ENCODE measurements around the gene TBC1D19. TPM values are rescaled to one million over a fixed set of nuclear protein-coding genes. Genes with fewer than 3 reads are reported as not detected.

TBC1D19 gene
- total and polyA plus RNA-seq, 9 of the 15 experiments (the other 6 are each of a cell fraction or from before 2014, with no cell fraction given) = 0.73 to 5.6 (median 3.7) TPM

DNA sequence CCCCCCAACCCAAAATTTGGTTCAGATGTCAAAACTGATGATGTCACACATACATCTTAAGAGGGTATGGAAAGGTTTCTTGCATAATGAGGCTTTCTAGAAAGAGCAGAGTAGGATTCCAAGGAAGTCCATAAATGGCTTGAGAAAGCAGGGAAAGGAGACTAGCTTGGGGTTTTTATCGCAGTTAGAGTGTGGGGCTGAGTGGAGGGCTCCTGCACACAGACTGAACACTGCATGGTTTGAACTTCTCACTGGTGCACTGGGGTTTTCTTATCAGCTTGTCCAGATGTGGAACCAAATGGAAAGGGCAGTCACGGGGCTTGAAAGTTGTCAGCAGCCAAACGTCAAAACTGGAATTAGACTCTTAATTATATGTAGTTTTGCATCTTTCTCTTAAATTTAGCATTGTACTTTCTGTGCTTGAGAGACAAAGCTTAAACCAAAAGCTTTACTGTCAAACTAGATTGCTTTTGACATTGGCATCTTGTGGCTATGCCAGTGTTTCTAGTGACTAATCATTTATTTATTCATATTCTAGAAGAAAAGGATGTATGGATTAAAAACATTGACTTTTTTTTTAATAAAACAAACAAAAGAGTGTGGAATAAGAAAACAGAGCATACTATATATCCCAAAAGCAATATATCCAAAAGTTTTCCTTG is 198.4 kb downstream of the TBC1D19 start (continued):
- TF ChIP-seq CHCHD3 (CRISPR knock-in tag; IDR thresholded peaks at IDR 0.05) = no peak
- TF ChIP-seq, protein P1, sequence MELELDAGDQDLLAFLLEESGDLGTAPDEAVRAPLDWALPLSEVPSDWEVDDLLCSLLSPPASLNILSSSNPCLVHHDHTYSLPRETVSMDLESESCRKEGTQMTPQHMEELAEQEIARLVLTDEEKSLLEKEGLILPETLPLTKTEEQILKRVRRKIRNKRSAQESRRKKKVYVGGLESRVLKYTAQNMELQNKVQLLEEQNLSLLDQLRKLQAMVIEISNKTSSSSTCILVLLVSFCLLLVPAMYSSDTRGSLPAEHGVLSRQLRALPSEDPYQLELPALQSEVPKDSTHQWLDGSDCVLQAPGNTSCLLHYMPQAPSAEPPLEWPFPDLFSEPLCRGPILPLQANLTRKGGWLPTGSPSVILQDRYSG (tag; conservative IDR thresholded peaks at IDR 0.05; ENCODE audit: low read depth) = no peak
- TF ChIP-seq, protein P2, sequence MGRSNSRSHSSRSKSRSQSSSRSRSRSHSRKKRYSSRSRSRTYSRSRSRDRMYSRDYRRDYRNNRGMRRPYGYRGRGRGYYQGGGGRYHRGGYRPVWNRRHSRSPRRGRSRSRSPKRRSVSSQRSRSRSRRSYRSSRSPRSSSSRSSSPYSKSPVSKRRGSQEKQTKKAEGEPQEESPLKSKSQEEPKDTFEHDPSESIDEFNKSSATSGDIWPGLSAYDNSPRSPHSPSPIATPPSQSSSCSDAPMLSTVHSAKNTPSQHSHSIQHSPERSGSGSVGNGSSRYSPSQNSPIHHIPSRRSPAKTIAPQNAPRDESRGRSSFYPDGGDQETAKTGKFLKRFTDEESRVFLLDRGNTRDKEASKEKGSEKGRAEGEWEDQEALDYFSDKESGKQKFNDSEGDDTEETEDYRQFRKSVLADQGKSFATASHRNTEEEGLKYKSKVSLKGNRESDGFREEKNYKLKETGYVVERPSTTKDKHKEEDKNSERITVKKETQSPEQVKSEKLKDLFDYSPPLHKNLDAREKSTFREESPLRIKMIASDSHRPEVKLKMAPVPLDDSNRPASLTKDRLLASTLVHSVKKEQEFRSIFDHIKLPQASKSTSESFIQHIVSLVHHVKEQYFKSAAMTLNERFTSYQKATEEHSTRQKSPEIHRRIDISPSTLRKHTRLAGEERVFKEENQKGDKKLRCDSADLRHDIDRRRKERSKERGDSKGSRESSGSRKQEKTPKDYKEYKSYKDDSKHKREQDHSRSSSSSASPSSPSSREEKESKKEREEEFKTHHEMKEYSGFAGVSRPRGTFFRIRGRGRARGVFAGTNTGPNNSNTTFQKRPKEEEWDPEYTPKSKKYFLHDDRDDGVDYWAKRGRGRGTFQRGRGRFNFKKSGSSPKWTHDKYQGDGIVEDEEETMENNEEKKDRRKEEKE (IDR thresholded peaks at IDR 0.05; ENCODE audit: borderline replicate concordance in 1 of 2, control insufficient read depth in 1 of 2, low read depth in 2 of 2, low read length in 1 of 2) = no peak
- TF ChIP-seq, protein P3, sequence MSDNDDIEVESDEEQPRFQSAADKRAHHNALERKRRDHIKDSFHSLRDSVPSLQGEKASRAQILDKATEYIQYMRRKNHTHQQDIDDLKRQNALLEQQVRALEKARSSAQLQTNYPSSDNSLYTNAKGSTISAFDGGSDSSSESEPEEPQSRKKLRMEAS (CRISPR knock-in tag; IDR thresholded peaks at IDR 0.05) = no peak
- no peak for TF ChIP-seq DDX20 (tag; IDR thresholded peaks at IDR 0.05; ENCODE audit: low read depth)
- no peak for TF ChIP-seq ZC3H4 (CRISPR knock-in tag; IDR thresholded peaks at IDR 0.05; ENCODE audit: borderline replicate concordance)
- TF ChIP-seq, protein P4, sequence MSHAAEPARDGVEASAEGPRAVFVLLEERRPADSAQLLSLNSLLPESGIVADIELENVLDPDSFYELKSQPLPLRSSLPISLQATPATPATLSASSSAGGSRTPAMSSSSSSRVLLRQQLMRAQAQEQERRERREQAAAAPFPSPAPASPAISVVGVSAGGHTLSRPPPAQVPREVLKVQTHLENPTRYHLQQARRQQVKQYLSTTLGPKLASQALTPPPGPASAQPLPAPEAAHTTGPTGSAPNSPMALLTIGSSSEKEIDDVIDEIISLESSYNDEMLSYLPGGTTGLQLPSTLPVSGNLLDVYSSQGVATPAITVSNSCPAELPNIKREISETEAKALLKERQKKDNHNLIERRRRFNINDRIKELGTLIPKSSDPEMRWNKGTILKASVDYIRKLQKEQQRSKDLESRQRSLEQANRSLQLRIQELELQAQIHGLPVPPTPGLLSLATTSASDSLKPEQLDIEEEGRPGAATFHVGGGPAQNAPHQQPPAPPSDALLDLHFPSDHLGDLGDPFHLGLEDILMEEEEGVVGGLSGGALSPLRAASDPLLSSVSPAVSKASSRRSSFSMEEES (CRISPR knock-in tag; IDR thresholded peaks at IDR 0.05) = peak; percentile 8; the same call in 1 of the 2 replicates
- TF ChIP-seq GATAD2B (IDR thresholded peaks at IDR 0.05; ENCODE audit: borderline replicate concordance) = no peak; the same call in 1 of the 2 replicates
- peak; percentile 53 for TF ChIP-seq TBP (optimal IDR thresholded peaks at IDR 0.05; ENCODE audit: low read depth, low read length)
- TF ChIP-seq, protein P5, sequence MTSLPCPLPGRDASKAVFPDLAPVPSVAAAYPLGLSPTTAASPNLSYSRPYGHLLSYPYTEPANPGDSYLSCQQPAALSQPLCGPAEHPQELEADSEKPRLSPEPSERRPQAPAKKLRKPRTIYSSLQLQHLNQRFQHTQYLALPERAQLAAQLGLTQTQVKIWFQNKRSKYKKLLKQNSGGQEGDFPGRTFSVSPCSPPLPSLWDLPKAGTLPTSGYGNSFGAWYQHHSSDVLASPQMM (CRISPR knock-in tag; IDR thresholded peaks at IDR 0.05) = no peak
